Measurements from ENCODE around the gene HLA-DQA1.
"Not testable (repeated sequence)": the region's sequence is repeated elsewhere in the genome, so short reads cannot be mapped to it uniquely, and the experiment has no call there.

The HLA-DQA1 gene

DNA sequence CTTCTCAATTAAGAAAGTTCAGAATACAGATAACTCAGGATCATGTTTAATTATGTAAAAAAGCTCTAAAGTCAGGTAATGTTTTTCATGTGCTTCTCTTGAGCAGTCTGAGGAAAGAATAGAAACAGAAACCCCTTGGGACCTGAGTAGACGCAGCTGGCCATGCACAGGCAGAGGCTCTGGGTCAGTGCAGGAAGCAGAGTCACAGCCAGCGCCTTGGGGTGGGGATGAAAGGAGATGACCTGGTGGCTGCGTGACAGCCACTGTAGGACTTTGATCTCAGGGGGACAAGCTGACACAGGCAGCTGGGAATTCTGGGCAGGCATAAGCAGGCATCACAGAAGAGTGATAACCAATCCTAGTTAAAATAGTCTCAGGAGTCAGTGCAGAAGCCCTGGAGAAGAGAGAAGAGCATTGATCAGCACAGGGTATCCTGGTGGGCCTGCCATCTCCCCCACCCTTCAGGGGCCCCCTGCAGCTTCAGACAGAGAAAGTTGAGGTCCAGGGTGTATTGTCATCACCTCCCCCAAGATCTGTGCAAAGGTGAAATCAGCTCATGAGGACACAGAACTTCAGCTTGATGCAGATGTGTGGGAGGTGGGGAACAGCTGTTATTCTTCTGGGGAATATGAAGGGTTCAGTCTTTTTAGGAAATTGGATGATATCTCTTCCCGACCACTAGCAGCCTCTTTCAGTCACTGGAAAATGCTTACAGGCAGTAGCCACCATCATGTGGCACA is 22.8 kb downstream of the HLA-DQA1 start:
- DNase-seq (ENCODE audit: low spot score): no peak

DNA sequence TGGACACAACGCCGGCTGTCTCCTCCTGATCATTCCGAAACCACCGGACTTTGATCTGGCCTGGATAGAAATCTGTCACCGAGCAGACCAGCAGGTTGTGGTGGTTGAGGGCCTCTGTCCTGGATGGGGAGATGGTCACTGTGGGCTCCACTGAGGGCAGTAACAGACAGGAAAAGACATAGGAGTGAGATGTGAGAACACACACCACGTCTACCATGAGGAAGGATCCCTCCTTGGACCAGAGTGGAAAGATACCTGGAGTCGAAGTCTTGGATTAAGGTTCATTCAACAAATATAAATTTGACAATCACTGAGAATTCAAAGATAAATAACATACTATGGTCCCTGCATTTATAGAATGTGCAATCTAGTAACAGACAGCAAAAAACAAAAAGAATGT is 24.9 kb downstream of the HLA-DQA1 start:
- DNase-seq (ENCODE audit: low spot score): no peak

DNA sequence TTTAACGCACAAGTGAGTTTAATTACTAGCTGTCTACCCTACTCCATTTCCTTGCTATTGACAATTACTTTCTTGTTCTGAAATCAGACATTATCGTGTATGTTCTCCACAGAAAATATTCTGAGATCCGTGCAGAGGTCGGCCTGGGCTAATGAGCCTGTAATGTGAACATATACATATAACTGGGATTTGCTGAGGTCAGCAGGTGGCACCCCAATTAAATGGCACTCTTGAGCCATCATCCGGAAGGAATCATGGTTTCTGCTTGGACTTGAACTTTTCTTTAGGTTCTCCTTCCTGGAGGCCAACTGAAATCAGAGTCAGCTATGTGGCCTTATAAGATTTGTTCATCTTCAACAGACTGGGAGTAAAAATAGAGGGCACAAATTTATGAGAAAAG is 25.6 kb downstream of the HLA-DQA1 start:
- no peak for DNase-seq (ENCODE audit: low spot score)

DNA sequence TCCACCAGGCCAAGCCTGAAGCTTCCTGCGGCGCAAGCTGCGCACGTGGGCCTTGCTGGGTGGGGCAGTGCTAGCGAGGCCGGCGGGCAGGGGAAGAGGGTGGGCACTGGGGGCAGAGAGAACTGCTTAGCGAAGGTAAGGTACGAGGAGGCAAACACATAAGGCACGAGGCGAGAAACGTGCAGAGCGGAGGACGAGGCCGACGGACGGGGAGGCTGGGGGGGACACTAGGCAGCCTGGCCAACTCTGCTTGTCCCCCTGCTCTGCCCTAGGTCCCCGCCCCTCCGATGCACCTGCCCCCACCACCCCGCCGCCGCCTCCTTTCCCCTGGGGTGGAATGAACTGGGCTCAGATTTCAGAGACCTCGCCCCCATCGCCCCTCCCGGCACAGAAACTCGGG is 27.1 kb downstream of the HLA-DQA1 start:
- DNase-seq (ENCODE audit: low spot score): no peak

DNA sequence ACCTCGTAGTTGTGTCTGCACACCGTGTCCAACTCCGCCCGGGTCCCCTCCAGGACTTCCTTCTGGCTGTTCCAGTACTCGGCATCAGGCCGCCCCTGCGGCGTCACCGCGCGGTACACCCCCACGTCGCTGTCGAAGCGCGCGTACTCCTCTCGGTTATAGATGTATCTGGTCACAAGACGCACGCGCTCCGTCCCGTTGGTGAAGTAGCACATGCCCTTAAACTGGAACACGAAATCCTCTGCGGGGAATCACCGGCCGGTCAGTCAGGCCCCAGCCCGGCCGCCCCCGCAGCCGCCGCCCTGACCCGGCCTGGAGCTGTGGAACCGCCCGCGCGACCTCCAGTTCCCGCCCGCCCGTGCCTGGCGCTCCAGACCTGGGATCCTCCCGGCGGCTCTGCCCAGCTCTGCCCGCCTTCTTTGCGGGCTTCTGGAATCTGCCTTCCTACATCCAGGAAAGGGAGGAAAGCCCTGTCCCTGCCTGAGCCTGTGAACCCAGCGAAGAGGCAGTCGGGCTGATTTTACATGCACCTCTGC is 27.7 kb downstream of the HLA-DQA1 start:
- DNase-seq (ENCODE audit: low spot score): no peak

DNA sequence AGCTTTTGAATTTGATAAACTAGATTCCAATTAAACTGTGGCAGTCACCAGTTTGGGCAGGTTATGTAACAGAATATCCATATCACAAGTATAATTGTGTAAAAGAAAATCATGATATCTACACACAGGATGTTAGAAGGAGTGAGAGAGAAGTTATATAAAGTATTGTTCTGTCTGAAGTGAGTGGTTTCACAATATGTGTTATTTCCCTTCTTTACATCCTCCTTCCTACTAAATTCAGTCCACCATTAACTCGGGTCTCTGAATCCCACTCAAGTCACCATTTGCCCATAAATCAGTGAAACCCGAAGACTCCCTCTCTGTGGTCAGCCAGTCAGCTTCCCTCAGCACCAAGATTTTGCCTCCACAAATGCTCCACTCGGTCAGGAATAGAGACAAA is 28.5 kb downstream of the HLA-DQA1 start:
- no peak for DNase-seq (ENCODE audit: low spot score)

DNA sequence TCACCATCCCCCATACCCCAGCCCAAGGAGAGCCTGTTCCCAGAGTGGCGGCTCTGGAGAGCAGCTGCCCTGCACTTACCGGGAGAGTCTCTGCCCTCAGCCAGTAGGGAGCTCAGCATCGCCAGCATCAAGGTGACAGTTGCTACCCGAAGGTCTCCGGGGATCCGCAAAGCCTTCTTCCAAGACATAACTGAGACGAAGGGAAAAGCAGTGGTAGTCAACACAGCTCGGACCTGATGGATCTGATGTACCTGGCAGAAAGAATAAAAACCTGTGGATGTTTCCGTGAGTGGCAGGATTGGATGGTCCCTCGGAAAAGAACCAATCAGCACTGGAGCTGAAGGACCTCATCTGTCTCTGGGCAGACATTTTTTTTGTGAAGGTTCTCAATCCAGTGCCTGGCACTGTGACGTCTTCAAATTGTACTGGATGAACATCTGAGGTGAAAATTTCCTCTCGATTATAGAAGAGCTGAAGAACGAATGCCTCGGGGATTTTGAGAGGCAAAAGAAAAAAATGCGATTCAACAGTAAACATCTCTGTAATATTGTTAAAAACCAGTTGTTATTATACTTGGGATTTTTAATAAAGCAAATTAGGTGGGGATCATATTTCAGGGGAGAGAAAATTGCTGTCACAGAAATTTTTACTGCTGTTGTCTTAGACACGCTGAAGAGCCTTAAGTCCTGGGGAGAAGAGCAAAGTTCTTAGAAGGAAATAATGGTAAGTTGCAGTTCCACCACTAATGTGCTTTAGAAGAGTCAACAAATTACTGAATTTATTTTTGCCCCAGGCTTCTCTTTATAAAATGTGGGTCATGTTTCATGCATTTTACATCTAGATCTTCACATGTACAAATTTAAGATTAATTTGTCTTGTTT is 29.5 kb downstream of the HLA-DQA1 start, which contains the start of gene HLA-DQB1:
TSS of gene HLA-DQB1 (minus strand) at position 238 of the 881 bp plus-strand sequence. CDS start at position 188, 50 bp downstream.
- DNase-seq (ENCODE audit: low spot score): no peak

DNA sequence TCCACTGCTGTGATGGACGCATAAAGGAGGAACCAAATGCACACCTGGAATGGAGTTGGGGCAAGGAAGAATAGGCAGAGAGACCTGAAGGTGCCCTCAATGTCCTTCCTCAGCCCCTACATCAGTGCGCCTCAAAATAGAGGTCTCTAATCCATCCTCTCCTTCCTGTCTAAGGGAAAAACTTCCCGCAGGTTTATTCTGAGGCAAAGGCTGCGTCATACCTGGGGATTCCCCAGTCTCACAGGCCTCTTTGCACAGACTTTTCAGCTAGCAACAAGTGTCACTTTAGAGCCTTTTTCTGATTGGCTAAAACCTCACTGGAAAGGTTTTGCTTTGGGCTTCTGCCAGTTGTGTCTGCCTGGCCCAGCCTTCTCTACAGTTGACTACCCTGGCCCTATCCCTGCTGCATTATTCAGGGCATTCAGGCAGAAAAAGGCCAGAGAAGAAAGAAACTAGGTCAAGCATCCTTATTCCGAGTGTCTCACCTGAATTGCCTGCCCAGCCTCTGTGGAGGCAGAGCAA is 31.1 kb downstream of the HLA-DQA1 start:
- no peak for DNase-seq (ENCODE audit: low spot score)

DNA sequence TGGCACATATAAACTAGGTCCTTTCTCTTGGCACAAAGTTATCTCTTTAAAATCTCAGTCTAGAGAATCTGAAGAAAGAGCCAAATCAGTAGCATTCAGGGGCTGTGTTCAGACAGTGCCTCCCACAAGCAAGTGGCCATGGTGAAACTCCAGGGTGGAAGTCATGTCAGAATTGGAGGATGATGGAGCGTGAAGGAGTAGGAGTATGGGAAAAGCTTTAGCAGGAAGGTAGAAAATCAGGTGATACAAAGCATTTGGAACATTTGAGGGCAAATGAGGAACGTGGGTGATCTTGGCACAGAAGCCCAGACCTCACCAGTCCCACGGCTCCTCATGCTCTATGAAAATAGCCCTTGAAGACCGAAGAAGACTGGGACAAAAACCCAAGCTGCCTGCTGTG is 32.0 kb downstream of the HLA-DQA1 start:
- no peak for DNase-seq (ENCODE audit: low spot score)

DNA sequence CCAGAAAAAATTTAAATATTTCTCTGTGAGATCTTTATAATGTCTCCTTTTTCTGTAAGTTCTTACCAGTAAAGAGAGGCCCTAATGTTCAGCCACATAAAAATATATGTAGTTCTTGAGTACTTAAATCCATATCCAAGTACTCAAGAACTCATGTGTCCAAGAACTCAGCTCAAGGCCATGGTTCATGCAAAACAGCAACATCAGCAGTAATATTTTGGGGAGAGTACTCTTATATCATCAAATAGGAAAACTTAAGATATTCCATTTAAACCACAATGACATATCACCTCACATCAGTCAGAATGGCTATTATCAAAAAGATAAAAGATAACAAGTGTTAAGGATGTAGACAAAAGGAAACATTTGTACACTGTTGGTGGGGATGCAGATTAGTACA is 32.7 kb downstream of the HLA-DQA1 start:
- no peak for DNase-seq (ENCODE audit: low spot score)

DNA sequence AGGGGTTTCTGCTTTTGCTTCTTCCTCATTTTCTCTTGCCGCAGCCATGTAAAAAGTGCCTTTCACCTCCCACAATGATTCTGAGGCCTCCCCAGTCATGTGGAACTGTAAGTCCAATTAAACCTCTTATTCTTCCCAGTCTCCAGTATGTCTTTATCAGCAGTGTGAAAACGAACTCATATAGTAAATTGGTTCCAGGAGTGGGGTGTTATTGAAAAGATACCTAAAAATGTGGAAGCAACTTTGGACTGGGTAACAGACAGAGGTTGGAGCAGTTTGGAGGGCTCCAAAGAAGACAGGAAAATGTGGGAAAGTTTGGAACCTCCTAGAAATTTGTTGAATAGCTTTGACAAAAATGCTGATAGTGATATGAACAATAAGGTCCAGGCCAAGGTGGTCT is 34.7 kb downstream of the HLA-DQA1 start:
- not testable (repeated sequence) for DNase-seq (ENCODE audit: low spot score)

DNA sequence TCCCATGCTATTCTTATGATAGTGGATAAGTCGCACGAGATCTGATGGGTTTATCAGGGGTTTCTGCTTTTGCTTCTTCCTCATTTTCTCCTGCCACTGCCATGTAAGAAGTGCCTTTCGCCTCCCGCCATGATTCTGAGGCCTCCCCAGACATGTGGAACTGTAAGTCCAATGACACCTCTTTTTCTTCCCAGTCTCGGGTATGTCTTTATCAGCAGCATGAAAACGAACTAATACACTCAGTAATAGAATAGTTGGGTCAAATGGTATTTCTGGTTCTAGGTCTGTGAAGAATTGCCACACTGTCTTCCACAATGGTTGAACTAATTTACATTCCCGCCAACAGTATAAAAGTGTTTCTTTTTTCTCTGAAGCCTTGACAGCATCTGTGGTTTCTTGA is 36.9 kb downstream of the HLA-DQA1 start:
- not testable (repeated sequence) for DNase-seq (ENCODE audit: low spot score)

DNA sequence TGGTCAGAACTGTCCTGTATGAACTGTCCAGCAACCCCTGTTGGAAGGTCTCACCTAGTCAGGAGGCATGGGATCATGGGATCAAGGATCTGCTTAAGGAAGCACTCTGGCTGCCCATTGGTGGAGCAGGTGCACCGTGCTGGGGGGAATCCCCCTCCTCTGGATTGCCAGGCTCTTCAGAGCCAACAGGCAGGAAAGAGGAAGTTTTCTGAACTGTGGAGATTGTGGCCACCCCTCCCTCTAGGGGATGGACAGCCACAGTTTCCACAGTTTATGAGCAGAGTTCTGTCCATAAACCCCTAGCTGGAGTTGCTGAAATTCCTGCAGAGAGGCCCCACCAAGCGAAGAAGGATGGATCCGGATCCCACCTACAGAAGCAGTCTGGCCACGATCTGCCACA is 42.3 kb downstream of the HLA-DQA1 start:
- no peak for DNase-seq (ENCODE audit: low spot score)

DNA sequence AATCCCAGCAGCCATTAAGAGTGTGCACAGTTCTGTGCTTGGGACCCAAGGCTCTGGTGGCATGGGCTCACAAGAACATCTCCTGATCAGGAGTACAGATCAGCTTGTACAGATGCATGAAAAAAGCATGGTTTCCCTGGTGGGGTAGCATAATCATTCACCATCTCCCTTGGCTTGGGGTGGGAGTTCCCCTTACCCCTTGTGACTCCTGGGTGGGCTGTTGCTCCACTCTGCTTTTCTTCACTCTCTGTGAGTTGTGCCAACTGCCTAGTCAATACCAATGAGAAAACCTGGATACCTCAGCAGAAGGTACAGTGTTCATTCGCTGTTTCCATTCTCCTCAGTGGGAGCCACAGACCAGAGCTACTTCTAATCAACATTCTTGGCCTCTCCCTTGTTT is 42.8 kb downstream of the HLA-DQA1 start:
- no peak for DNase-seq (ENCODE audit: low spot score)

DNA sequence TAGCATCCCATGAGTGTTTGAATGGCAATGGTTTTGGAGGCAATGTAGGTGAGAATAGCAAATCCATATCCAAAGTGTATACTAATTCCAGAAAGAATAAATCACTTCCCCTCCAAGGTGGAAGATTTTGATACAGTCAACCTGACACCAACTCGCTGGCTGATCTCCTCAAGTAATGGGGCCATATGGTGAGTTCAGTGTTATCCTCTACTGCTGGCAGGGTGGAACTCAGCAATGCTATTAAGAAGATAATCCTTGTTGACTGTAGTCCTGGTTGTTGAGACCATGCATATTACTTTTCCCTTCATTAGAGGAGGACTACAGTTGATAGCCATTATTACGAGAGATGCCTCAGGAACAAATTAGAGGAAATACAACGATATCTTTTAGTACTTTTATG is 47.0 kb downstream of the HLA-DQA1 start:
- DNase-seq (ENCODE audit: low spot score): no peak

DNA sequence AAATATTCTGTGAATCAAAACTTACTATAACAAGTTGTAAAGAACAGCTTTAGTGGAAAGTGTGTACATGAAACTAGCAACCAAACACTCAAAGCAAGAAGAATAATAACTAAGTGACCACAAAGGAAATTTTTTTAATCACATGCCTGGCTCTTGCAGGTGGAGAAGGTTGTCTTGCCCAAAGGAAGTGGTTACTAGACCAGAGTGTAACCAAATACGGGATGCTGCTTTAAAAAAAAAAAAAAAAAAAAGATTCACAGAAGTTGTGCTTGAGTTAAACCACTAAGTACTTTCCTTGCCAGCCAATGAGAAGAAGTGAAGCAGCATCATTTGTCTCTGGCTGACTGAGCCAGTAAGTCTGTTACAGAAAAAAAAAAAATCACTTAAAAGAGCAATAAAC is 48.4 kb downstream of the HLA-DQA1 start:
- no peak for DNase-seq (ENCODE audit: low spot score)

DNA sequence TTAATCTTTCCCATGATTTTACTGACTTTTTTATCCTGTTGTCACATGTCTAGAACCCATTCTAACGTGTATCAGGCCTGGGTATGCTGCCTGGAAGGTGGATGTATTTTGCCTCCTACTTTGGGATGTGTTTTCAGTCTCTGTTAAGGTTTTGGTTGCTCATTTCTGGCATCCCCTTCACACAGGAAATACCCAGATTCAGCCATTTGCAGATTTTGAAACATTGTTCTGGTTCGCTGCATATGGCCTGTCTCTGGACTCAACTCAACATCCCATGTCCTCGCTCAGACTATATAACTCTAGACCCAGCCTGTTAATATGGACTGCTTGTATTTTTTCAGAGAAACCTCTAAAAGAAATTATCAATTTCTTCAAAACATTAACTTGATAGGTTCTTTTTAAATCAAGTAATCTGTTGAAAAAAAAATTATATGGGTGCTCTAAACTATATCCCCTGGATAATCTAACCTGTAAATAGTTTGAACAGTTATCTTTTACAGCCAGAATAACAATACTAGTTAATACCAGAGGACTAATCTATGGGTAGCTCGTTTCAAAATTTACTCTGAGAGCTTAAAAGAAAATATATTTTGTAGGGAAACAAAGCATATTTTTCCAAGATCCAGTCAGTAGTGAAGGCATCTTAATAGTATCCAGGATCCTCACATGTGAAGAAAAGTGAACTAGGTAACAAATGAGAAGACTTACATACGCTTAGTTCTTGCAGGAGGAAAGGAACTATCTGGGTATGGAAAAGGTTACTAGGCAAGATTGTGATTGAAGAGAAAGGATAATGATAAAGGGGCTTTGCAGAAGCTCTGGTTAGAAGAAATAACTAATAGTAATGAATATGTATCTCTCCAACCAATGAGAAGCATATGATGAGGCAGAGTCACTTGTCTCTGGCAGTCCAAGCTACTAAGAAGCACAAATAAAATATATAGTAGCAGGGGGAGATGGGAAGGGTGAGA is 52.6 kb downstream of the HLA-DQA1 start:
- DNase-seq (ENCODE audit: low spot score): no peak

DNA sequence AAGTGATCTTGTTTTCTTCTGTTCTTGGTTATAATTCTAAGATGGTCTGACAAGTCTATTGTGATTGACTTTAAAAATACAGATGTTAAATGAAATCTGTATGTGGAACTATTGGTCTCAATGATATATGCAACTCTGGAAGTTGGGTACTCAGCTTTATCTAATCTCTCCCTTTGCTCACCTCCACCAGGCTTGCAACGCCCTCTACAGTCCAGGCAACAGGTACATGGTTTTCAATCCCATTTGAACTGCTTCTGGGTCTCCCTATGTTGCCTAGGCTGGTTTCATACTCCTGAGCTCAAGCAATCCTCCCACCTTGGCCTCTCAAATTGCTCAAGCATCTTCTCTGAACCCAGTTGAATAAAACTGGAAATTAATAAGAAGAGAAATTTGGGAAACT is 54.8 kb downstream of the HLA-DQA1 start:
- no peak for DNase-seq (ENCODE audit: low spot score)

Data from RKO (cell line).